Caco-2 (cell line): ENCODE data around the gene LEFTY2. TPM values are rescaled to one million over a fixed set of nuclear protein-coding genes. Genes with fewer than 3 reads are reported as not detected.

Source experiments
- BruUV-seq: library from RNA; stranded (reverse); fragments of 400-500 nt; replicated peaks from 2 replicates; lab custom pipeline; 2021; lab: Mats Ljungman, UMichigan
- CTCF ChIA-PET: fragments of 300-600 bp; sonication (Branson Sonifier 250); formaldehyde crosslinking; loops from one replicate; lab custom pipeline; 2022; ENCODE audit warnings: antibody characterized with exemption; lab: Charles Lee
- POLR2A ChIA-PET: fragments of 300-600 bp; sonication (Branson Sonifier 250); formaldehyde crosslinking; loops from one replicate; lab custom pipeline; 2022; ENCODE audit warnings: antibody characterized with exemption; lab: Charles Lee
- DNase-seq, 2 experiments: peaks; one replicate each; pipeline versions ENCODE4 v3.0.0 to v3.0.0-alpha.2; 2020 to 2022
- H3K27me3 ChIP-seq: replicated peaks from 2 replicates; pipeline ENCODE4 v1.6.0; 2011; ENCODE audit warnings: low read length; ENCODE audit not compliant: control insufficient read depth, insufficient read depth
- H3K36me3 ChIP-seq: 2 replicates; pipeline ENCODE4 v1.5.1; 2011; ENCODE audit warnings: low read length; ENCODE audit not compliant: control insufficient read depth, insufficient read depth
- H3K4me1 ChIP-seq: fragments of 250-450 bp; sonication (Bioruptor Pico); 2 replicates; pipeline ENCODE4 v1.5.1; 2020; ENCODE audit warnings: mild to moderate bottlenecking
- H3K4me3 ChIP-seq: 2 replicates; pipeline ENCODE4 v1.5.1; 2011; ENCODE audit warnings: low read depth, mild to moderate bottlenecking, control low read depth, low read length
- H3K9me3 ChIP-seq: fragments of 250-450 bp; sonication (Bioruptor Pico); 2 replicates; pipeline ENCODE4 v1.5.1; 2020; ENCODE audit warnings: mild to moderate bottlenecking, moderate library complexity
- H3K27ac Mint-ChIP-seq: one replicate; pipeline ENCODE4 v1.8.0; 2022; ENCODE audit warnings: mixed read lengths; ENCODE audit not compliant: unreplicated experiment
- H3K27me3 Mint-ChIP-seq: one replicate; pipeline ENCODE4 v1.8.0; 2022; ENCODE audit warnings: mixed read lengths; ENCODE audit not compliant: insufficient read depth, unreplicated experiment
- H3K36me3 Mint-ChIP-seq: one replicate; pipeline ENCODE4 v1.8.0; 2022; ENCODE audit warnings: mild to moderate bottlenecking, mixed read lengths; ENCODE audit not compliant: insufficient read depth, unreplicated experiment
- H3K4me1 Mint-ChIP-seq: one replicate; pipeline ENCODE4 v1.8.0; 2022; ENCODE audit warnings: low read depth, mixed read lengths; ENCODE audit not compliant: unreplicated experiment
- H3K4me3 Mint-ChIP-seq: one replicate; pipeline ENCODE4 v1.8.0; 2022; ENCODE audit warnings: mild to moderate bottlenecking, moderate library complexity, mixed read lengths; ENCODE audit not compliant: unreplicated experiment
- H3K9me3 Mint-ChIP-seq: one replicate; pipeline ENCODE4 v1.8.0; 2022; ENCODE audit warnings: mixed read lengths; ENCODE audit not compliant: unreplicated experiment
- CTCF ChIP-seq, 2 experiments: fragments of 200-600 bp in 1 of 2; IDR thresholded peaks; 1 replicate in 1 of 2; 2 replicates in 1 of 2; pipeline versions ENCODE4 v1.5.1 to v1.8.0; 2011 to 2022; ENCODE audit warnings: antibody characterized with exemption in 1 of 2, control low read depth in 1 of 2, inconsistent platforms in 1 of 2, low read depth in 1 of 2, low read length in 1 of 2, mild to moderate bottlenecking in 1 of 2, moderate library complexity in 1 of 2; ENCODE audit not compliant: insufficient read depth in 1 of 2, severe bottlenecking in 1 of 2, unreplicated experiment in 1 of 2
- intact Hi-C: fragments of 100-400 bp; cut with micrococcal nuclease; formaldehyde crosslinking; loops from one replicate; pipeline ENCODE4 v1.10.0; 2022; ENCODE audit not compliant: unreplicated experiment
- total RNA-seq: library from RNA; stranded (reverse); gene quantifications from 2 replicates; pipeline ENCODE4 v1.2.3, GENCODE V29; 2022

LEFTY2 gene
- total RNA-seq, 1 experiment from 2014 or later, result not detected

- CTCF ChIA-PET, result no interaction called here
- no peaks in the 10 kb centered on the region for H3K4me1 ChIP-seq
- no TSS peak for BruUV-seq
- H3K36me3 ChIP-seq, result peaks cover 5% of the 10 kb centered on the region
- Mint-ChIP-seq H3K27me3 (no peaks in the 10 kb centered on the region), H3K36me3 (peaks cover 37% of the 10 kb centered on the region), H3K9me3 (no peaks in the 10 kb centered on the region), H3K27ac (no peak overlapping the region), H3K4me1 (no peaks in the 10 kb centered on the region), H3K4me3 (peak overlapping the region; percentile 95)
- H3K9me3 ChIP-seq, result no peaks in the 10 kb centered on the region
- POLR2A ChIA-PET, result no interaction called here
- TF ChIP-seq CTCF (IDR thresholded peaks at IDR 0.05; ENCODE audit: insufficient read depth in 1 of 2, low read depth in 1 of 2, low read length in 1 of 2, severe bottlenecking in 1 of 2, unreplicated experiment in 1 of 2), result no peak
- no peak for DNase-seq
- H3K4me3 ChIP-seq, result no peak overlapping the region
- H3K27me3 ChIP-seq, result no peaks in the 10 kb centered on the region
- intact Hi-C loops, result loop anchor here (5.0 kb wide), 1 partner anchor 50 kb away; no protein-coding TSS in a partner anchor
Measured at GRCh38 chr1:225921734-225922709, 19.0 kb downstream of the LEFTY2 start.

GRCh38 chr1:225919906-225920305, 21.1 kb downstream of the LEFTY2 start:
- H3K36me3 ChIP-seq, result peaks cover 5% of the 10 kb centered on the region
- no peaks in the 10 kb centered on the region for H3K4me1 ChIP-seq
- no peaks in the 10 kb centered on the region for H3K9me3 ChIP-seq
- DNase-seq, result no peak
- no peak overlapping the region for H3K4me3 ChIP-seq
- no TSS peak for BruUV-seq
- intact Hi-C loops, result loop anchor here (5.0 kb wide), 1 partner anchor 52 kb away; no protein-coding TSS in a partner anchor
- no peaks in the 10 kb centered on the region for H3K27me3 ChIP-seq
- no peak for TF ChIP-seq CTCF (IDR thresholded peaks at IDR 0.05; ENCODE audit: insufficient read depth in 1 of 2, low read depth in 1 of 2, low read length in 1 of 2, severe bottlenecking in 1 of 2, unreplicated experiment in 1 of 2)
- Mint-ChIP-seq H3K4me3 (no peak overlapping the region), H3K9me3 (no peaks in the 10 kb centered on the region), H3K4me1 (no peaks in the 10 kb centered on the region), H3K36me3 (peaks cover 37% of the 10 kb centered on the region), H3K27me3 (no peaks in the 10 kb centered on the region), H3K27ac (no peak overlapping the region)
- POLR2A ChIA-PET, result interaction anchor here (1.1 kb wide), 1 partner anchor 37 kb away, joined by 4 read pairs; the partner anchor contains the start of gene TMEM63A
- CTCF ChIA-PET, result interaction anchor here (0.6 kb wide), 1 partner anchor 62 kb away, joined by 3 read pairs; no protein-coding TSS in a partner anchor

- H3K36me3 ChIP-seq, result peaks cover 5% of the 10 kb centered on the region
- H3K36me3 Mint-ChIP-seq, result peaks cover 27% of the 10 kb centered on the region
- no peaks in the 10 kb centered on the region for H3K9me3 ChIP-seq
Measured at GRCh38 chr1:225918280-225918679, 22.7 kb downstream of the LEFTY2 start.

More at GRCh38 chr1:225918280-225918679, 22.7 kb downstream of the LEFTY2 start:
- Histone ChIP-seq H3K4me3 (no peak overlapping the region), H3K27me3 (no peaks in the 10 kb centered on the region), H3K4me1 (no peaks in the 10 kb centered on the region)
- TF ChIP-seq CTCF (IDR thresholded peaks at IDR 0.05; ENCODE audit: insufficient read depth in 1 of 2, low read depth in 1 of 2, low read length in 1 of 2, severe bottlenecking in 1 of 2, unreplicated experiment in 1 of 2), result no peak
- ChIA-PET POLR2A (interaction anchor here (0.5 kb wide), 1 partner anchor 23 kb away, joined by 4 read pairs; no protein-coding TSS in a partner anchor), CTCF (no interaction called here)
- Mint-ChIP-seq H3K9me3 (no peaks in the 10 kb centered on the region), H3K27me3 (no peaks in the 10 kb centered on the region), H3K4me3 (no peak overlapping the region), H3K27ac (no peak overlapping the region), H3K4me1 (no peaks in the 10 kb centered on the region)
- DNase-seq, result no peak
- intact Hi-C loops, result no loop called here
- BruUV-seq, result no TSS peak
